ENCODE measurements around the gene GINS1. TPM values are rescaled to one million over a fixed set of nuclear protein-coding genes. Genes with fewer than 3 reads are reported as not detected.

Gene GINS1
- total and polyA plus RNA-seq, 2 donors (not counting 1 experiment from before 2014, with no cell fraction given): 0.61 to 2.0 TPM

- no peaks in the 10 kb centered on the region for H3K9me3 Mint-ChIP-seq (ENCODE audit: insufficient read depth)
- Histone ChIP-seq H3K27ac (ENCODE audit: low read length in 2 of 2) (no peak overlapping the region), H3K9ac (ENCODE audit: low read length) (no peak overlapping the region), H3K9me3 (ENCODE audit: control extremely low read depth in 1 of 3, control insufficient read depth in 2 of 3, insufficient read depth in 1 of 3, low read length in 2 of 3) (no peaks in the 10 kb centered on the region), H3K4me1 (ENCODE audit: control insufficient read depth in 2 of 2, insufficient read depth in 2 of 2, low read length in 2 of 2) (no peaks in the 10 kb centered on the region), H4K20me1 (ENCODE audit: control insufficient read depth, insufficient read depth, low read length, poor library complexity, severe bottlenecking) (peaks cover 33% of the 10 kb centered on the region), H3K4me2 (replicated peaks; ENCODE audit: low read depth, low read length, poor library complexity, severe bottlenecking) (no peak overlapping the region), H3K79me2 (ENCODE audit: control insufficient read depth, insufficient read depth, low read length) (peaks cover 71% of the 10 kb centered on the region), H3K4me3 (ENCODE audit: control extremely low read depth in 1 of 5, extremely low read depth in 1 of 5, insufficient read depth in 1 of 5, low read depth in 2 of 5, low read length in 4 of 5) (no peak overlapping the region), H3K27me3 (replicated peaks in 1 of 4; ENCODE audit: control extremely low read depth in 1 of 4, control insufficient read depth in 3 of 4, insufficient read depth in 4 of 4, low read length in 3 of 4) (no peaks in the 10 kb centered on the region), H2AFZ (ENCODE audit: insufficient read depth, low read depth, low read length, poor library complexity, severe bottlenecking) (no peak overlapping the region), H3K36me3 (replicated peaks in 1 of 2; ENCODE audit: control extremely low read depth in 1 of 2, control insufficient read depth in 1 of 2, extremely low read depth in 1 of 2, insufficient read depth in 2 of 2, low read length in 1 of 2) (no peaks in the 10 kb centered on the region)
- no peak overlapping the region for H3K4me3 Mint-ChIP-seq
- ATAC-seq (ENCODE audit: low read depth) (no peak), DNase-seq (no peak)
- H3K27me3 Mint-ChIP-seq: no peaks in the 10 kb centered on the region
- POLR2A ChIA-PET: no interaction called here
- no peak overlapping the region for H3K27ac Mint-ChIP-seq
- H3K4me1 Mint-ChIP-seq: peaks cover 13% of the 10 kb centered on the region
- TF ChIP-seq CTCF (IDR thresholded peaks at IDR 0.05): no peak
- TF ChIP-seq EZH2 (IDR thresholded peaks at IDR 0.05; ENCODE audit: borderline replicate concordance, insufficient read depth, low read depth, low read length, poor library complexity, severe bottlenecking): no peak
- CTCF ChIA-PET: interaction anchor here (2.5 kb wide), 1 partner anchor 18 kb away, joined by 6 read pairs; no protein-coding TSS in a partner anchor
- 95% methylated on average over 4 of the region's 7 CpGs for WGBS (ENCODE audit: insufficient coverage)
- intact Hi-C loops (cut with micrococcal nuclease): no loop called here
These were observed 26.4 kb upstream of the GINS1 start for GRCh38 chr20:25380945-25381614.

GRCh38 chr20:25382704-25383370 is 24.6 kb upstream of the GINS1 start:
- ChIA-PET CTCF (interaction anchor here (2.5 kb wide), 1 partner anchor 16 kb away, joined by 6 read pairs; no protein-coding TSS in a partner anchor), POLR2A (no interaction called here)
- Histone ChIP-seq H3K9me3 (ENCODE audit: control extremely low read depth in 1 of 3, control insufficient read depth in 2 of 3, insufficient read depth in 1 of 3, low read length in 2 of 3) (no peaks in the 10 kb centered on the region), H3K79me2 (ENCODE audit: control insufficient read depth, insufficient read depth, low read length) (peaks cover 74% of the 10 kb centered on the region), H3K4me2 (replicated peaks; ENCODE audit: low read depth, low read length, poor library complexity, severe bottlenecking) (no peak overlapping the region), H3K4me1 (ENCODE audit: control insufficient read depth in 2 of 2, insufficient read depth in 2 of 2, low read length in 2 of 2) (no peaks in the 10 kb centered on the region), H2AFZ (ENCODE audit: insufficient read depth, low read depth, low read length, poor library complexity, severe bottlenecking) (no peak overlapping the region), H3K4me3 (ENCODE audit: control extremely low read depth in 1 of 5, extremely low read depth in 1 of 5, insufficient read depth in 1 of 5, low read depth in 2 of 5, low read length in 4 of 5) (no peak overlapping the region), H3K27me3 (replicated peaks in 1 of 4; ENCODE audit: control extremely low read depth in 1 of 4, control insufficient read depth in 3 of 4, insufficient read depth in 4 of 4, low read length in 3 of 4) (no peaks in the 10 kb centered on the region), H3K27ac (ENCODE audit: low read length in 2 of 2) (no peak overlapping the region), H3K36me3 (replicated peaks in 1 of 2; ENCODE audit: control extremely low read depth in 1 of 2, control insufficient read depth in 1 of 2, extremely low read depth in 1 of 2, insufficient read depth in 2 of 2, low read length in 1 of 2) (no peaks in the 10 kb centered on the region), H4K20me1 (ENCODE audit: control insufficient read depth, insufficient read depth, low read length, poor library complexity, severe bottlenecking) (peaks cover 33% of the 10 kb centered on the region), H3K9ac (ENCODE audit: low read length) (no peak overlapping the region)
- H3K27ac Mint-ChIP-seq: no peak overlapping the region
- ATAC-seq (ENCODE audit: low read depth) (no peak), DNase-seq (no peak)
- 100% methylated on average over 3 of the region's 5 CpGs for WGBS (ENCODE audit: insufficient coverage)
- intact Hi-C loops (cut with micrococcal nuclease): no loop called here
- no peak overlapping the region for H3K4me3 Mint-ChIP-seq
- no peak for TF ChIP-seq EZH2 (IDR thresholded peaks at IDR 0.05; ENCODE audit: borderline replicate concordance, insufficient read depth, low read depth, low read length, poor library complexity, severe bottlenecking)
- TF ChIP-seq CTCF (IDR thresholded peaks at IDR 0.05): no peak
- no peaks in the 10 kb centered on the region for H3K27me3 Mint-ChIP-seq
- no peaks in the 10 kb centered on the region for H3K9me3 Mint-ChIP-seq (ENCODE audit: insufficient read depth)
- peaks cover 13% of the 10 kb centered on the region for H3K4me1 Mint-ChIP-seq

All from B cell (primary cell).